ENCODE measurements around the gene HAAO. TPM values are rescaled to one million over a fixed set of nuclear protein-coding genes. Genes with fewer than 3 reads are reported as not detected.

Gene HAAO
- total and polyA plus RNA-seq, 2 donors (not counting 1 experiment from before 2014, with no cell fraction given): 6.4 to 17.6 TPM

DNA sequence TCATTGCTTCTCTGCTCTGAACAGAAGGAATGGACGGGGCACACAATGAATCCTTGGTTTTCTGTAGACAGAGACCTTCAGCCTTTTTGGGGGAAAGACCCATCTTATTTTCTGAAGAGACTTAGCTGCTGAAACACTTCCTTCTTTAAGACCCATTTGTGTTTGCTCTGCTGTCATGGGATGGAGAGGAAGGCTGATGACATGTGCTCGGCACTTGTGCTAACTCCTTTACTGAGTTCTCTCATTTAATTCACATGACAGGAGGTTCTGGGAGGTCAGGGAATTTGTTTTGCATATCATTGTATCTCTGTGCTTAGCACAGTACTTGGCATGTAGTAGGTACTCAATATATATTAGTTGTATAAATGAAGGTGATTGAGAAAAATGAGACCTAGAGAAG lies 67.5 kb downstream of the HAAO start:
- Histone ChIP-seq H2AFZ (ENCODE audit: insufficient read depth, low read depth, low read length, poor library complexity, severe bottlenecking) (no peak overlapping the region), H3K27me3 (replicated peaks in 1 of 4; ENCODE audit: control extremely low read depth in 1 of 4, control insufficient read depth in 3 of 4, insufficient read depth in 4 of 4, low read length in 3 of 4) (no peaks in the 10 kb centered on the region), H3K4me2 (replicated peaks; ENCODE audit: low read depth, low read length, poor library complexity, severe bottlenecking) (no peak overlapping the region), H3K4me3 (ENCODE audit: control extremely low read depth in 1 of 5, extremely low read depth in 1 of 5, insufficient read depth in 1 of 5, low read depth in 2 of 5, low read length in 4 of 5) (no peak overlapping the region), H4K20me1 (ENCODE audit: control insufficient read depth, insufficient read depth, low read length, poor library complexity, severe bottlenecking) (no peaks in the 10 kb centered on the region), H3K9me3 (ENCODE audit: control extremely low read depth in 1 of 3, control insufficient read depth in 2 of 3, insufficient read depth in 1 of 3, low read length in 2 of 3) (peaks cover 0 to 5% (median 5%) of the 10 kb centered on the region in 3 donors), H3K36me3 (replicated peaks in 1 of 2; ENCODE audit: control extremely low read depth in 1 of 2, control insufficient read depth in 1 of 2, extremely low read depth in 1 of 2, insufficient read depth in 2 of 2, low read length in 1 of 2) (no peaks in the 10 kb centered on the region), H3K9ac (ENCODE audit: low read length) (no peak overlapping the region), H3K4me1 (ENCODE audit: control insufficient read depth in 2 of 2, insufficient read depth in 2 of 2, low read length in 2 of 2) (peaks cover 0 to 7% of the 10 kb centered on the region in 2 donors), H3K79me2 (ENCODE audit: control insufficient read depth, insufficient read depth, low read length) (no peaks in the 10 kb centered on the region), H3K27ac (ENCODE audit: low read length in 2 of 2) (no peak overlapping the region)
- DNase-seq: no peak
- intact Hi-C loops (cut with micrococcal nuclease): no loop called here
- Mint-ChIP-seq H3K4me3 (no peak overlapping the region), H3K27me3 (no peaks in the 10 kb centered on the region), H3K27ac (peak overlapping the region; percentile 11), H3K4me1 (peaks cover 11% of the 10 kb centered on the region), H3K9me3 (ENCODE audit: insufficient read depth) (no peaks in the 10 kb centered on the region)
- CTCF ChIA-PET: interaction anchor here (1.4 to 2.2 kb wide), 2 partner anchors 17 to 30 kb away, joined by 3 to 5 read pairs; no protein-coding TSS in a partner anchor
- 83% methylated on average over 1 of the region's 2 CpGs for WGBS (ENCODE audit: insufficient coverage)
- TF ChIP-seq, protein P1, sequence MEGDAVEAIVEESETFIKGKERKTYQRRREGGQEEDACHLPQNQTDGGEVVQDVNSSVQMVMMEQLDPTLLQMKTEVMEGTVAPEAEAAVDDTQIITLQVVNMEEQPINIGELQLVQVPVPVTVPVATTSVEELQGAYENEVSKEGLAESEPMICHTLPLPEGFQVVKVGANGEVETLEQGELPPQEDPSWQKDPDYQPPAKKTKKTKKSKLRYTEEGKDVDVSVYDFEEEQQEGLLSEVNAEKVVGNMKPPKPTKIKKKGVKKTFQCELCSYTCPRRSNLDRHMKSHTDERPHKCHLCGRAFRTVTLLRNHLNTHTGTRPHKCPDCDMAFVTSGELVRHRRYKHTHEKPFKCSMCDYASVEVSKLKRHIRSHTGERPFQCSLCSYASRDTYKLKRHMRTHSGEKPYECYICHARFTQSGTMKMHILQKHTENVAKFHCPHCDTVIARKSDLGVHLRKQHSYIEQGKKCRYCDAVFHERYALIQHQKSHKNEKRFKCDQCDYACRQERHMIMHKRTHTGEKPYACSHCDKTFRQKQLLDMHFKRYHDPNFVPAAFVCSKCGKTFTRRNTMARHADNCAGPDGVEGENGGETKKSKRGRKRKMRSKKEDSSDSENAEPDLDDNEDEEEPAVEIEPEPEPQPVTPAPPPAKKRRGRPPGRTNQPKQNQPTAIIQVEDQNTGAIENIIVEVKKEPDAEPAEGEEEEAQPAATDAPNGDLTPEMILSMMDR (IDR thresholded peaks at IDR 0.05): no peak
- TF ChIP-seq EZH2 (IDR thresholded peaks at IDR 0.05; ENCODE audit: borderline replicate concordance, insufficient read depth, low read depth, low read length, poor library complexity, severe bottlenecking): no peak
- POLR2A ChIA-PET: interaction anchor here (0.7 kb wide), 1 partner anchor 13 kb away, joined by 5 read pairs; no protein-coding TSS in a partner anchor
- ATAC-seq (ENCODE audit: low read depth): no peak

DNA sequence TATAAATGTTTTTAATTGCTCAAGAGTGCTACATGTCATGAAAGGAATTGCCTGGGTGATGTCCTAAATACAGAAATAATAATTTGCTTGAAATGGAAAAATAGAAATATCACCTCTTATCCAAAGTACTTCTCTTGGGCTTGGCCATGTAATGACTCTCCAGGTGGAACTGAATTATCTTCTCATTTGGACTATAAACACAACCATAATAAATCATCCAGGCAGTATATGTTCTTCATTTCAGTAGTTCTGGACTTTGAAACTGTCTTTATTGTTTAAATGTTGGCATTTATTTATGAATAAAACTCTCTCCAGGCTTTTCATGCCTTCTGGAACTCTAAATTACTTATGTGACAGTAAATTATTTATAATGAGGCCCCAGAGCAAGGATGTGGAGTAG lies 68.9 kb downstream of the HAAO start:
- intact Hi-C loops (cut with micrococcal nuclease): no loop called here
- Histone ChIP-seq H3K4me1 (ENCODE audit: control insufficient read depth in 2 of 2, insufficient read depth in 2 of 2, low read length in 2 of 2) (peaks cover 0 to 7% of the 10 kb centered on the region in 2 donors), H3K27me3 (replicated peaks in 1 of 4; ENCODE audit: control extremely low read depth in 1 of 4, control insufficient read depth in 3 of 4, insufficient read depth in 4 of 4, low read length in 3 of 4) (no peaks in the 10 kb centered on the region), H3K4me2 (replicated peaks; ENCODE audit: low read depth, low read length, poor library complexity, severe bottlenecking) (no peak overlapping the region), H3K36me3 (replicated peaks in 1 of 2; ENCODE audit: control extremely low read depth in 1 of 2, control insufficient read depth in 1 of 2, extremely low read depth in 1 of 2, insufficient read depth in 2 of 2, low read length in 1 of 2) (no peaks in the 10 kb centered on the region), H3K79me2 (ENCODE audit: control insufficient read depth, insufficient read depth, low read length) (no peaks in the 10 kb centered on the region), H3K9ac (ENCODE audit: low read length) (no peak overlapping the region), H4K20me1 (ENCODE audit: control insufficient read depth, insufficient read depth, low read length, poor library complexity, severe bottlenecking) (no peaks in the 10 kb centered on the region), H3K27ac (ENCODE audit: low read length in 2 of 2) (no peak overlapping the region), H2AFZ (ENCODE audit: insufficient read depth, low read depth, low read length, poor library complexity, severe bottlenecking) (no peak overlapping the region), H3K9me3 (ENCODE audit: control extremely low read depth in 1 of 3, control insufficient read depth in 2 of 3, insufficient read depth in 1 of 3, low read length in 2 of 3) (no peaks in the 10 kb centered on the region), H3K4me3 (ENCODE audit: control extremely low read depth in 1 of 5, extremely low read depth in 1 of 5, insufficient read depth in 1 of 5, low read depth in 2 of 5, low read length in 4 of 5) (no peak overlapping the region)
- no peak for ATAC-seq (ENCODE audit: low read depth)
- Mint-ChIP-seq H3K27me3 (no peaks in the 10 kb centered on the region), H3K4me1 (peaks cover 11% of the 10 kb centered on the region), H3K4me3 (no peak overlapping the region), H3K27ac (no peak overlapping the region), H3K9me3 (ENCODE audit: insufficient read depth) (no peaks in the 10 kb centered on the region)
- no peak for TF ChIP-seq EZH2 (IDR thresholded peaks at IDR 0.05; ENCODE audit: borderline replicate concordance, insufficient read depth, low read depth, low read length, poor library complexity, severe bottlenecking)
- TF ChIP-seq, protein P1 (IDR thresholded peaks at IDR 0.05): no peak
- POLR2A ChIA-PET: no interaction called here
- no peak for DNase-seq
- CTCF ChIA-PET: no interaction called here

Measured in B cell (primary cell).